Gastroesophageal sphincter (tissue), 3 donors: ENCODE data around the gene USP47.

ENCODE experiments used
- EP300 ChIP-seq: sonication (generic); formaldehyde crosslinking; IDR thresholded peaks from one replicate; pipeline ENCODE4 v1.6.1; 2017; ENCODE audit warnings: antibody characterized with exemption, mild to moderate bottlenecking
- POLR2A ChIP-seq, 2 donors: fragments of 450-650 bp; IDR thresholded peaks; one replicate each; pipeline ENCODE4 v1.6.1; 2017; ENCODE audit warnings: antibody characterized with exemption in 2 of 2, mild to moderate bottlenecking in 2 of 2, moderate library complexity in 1 of 2
- POLR2AphosphoS5 ChIP-seq: sonication (generic); formaldehyde crosslinking; IDR thresholded peaks from one replicate; pipeline ENCODE4 v1.6.1; 2017; ENCODE audit warnings: antibody characterized with exemption
- TF ChIP-seq, protein P1 (sequence below), 4 experiments: fragments of 200-600 bp in 2 of 4; fragments of 450-650 bp in 2 of 4; sonication (generic) in 1 of 4; IDR thresholded peaks; one replicate each; pipeline ENCODE4 v1.5.1; 2017 to 2019; ENCODE audit warnings: antibody characterized with exemption in 4 of 4, mild to moderate bottlenecking in 2 of 4, moderate library complexity in 2 of 4

DNA sequence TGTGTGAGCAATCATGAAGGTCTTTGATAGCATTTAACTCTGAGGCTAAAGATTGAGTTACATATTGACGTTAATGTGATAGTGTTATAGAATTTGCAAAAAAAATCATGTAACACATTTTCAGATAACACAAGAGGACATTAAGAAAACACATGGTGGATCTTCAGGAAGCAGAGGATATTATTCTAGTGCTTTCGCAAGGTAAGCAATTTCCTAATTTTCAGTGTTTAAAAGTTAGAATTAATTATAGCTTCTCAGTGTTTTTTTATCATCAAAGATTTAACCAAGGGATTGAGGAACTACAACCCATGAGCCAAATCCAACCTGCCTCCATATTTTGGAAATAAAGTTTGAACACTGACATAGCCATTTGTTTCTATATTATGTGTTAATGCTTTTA lies 88.1 kb downstream of the USP47 start:
- TF ChIP-seq, protein P1, sequence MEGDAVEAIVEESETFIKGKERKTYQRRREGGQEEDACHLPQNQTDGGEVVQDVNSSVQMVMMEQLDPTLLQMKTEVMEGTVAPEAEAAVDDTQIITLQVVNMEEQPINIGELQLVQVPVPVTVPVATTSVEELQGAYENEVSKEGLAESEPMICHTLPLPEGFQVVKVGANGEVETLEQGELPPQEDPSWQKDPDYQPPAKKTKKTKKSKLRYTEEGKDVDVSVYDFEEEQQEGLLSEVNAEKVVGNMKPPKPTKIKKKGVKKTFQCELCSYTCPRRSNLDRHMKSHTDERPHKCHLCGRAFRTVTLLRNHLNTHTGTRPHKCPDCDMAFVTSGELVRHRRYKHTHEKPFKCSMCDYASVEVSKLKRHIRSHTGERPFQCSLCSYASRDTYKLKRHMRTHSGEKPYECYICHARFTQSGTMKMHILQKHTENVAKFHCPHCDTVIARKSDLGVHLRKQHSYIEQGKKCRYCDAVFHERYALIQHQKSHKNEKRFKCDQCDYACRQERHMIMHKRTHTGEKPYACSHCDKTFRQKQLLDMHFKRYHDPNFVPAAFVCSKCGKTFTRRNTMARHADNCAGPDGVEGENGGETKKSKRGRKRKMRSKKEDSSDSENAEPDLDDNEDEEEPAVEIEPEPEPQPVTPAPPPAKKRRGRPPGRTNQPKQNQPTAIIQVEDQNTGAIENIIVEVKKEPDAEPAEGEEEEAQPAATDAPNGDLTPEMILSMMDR (IDR thresholded peaks at IDR 0.05): no peak
- TF ChIP-seq EP300 (no peak), POLR2A (IDR thresholded peaks at IDR 0.05) (no peak), POLR2AphosphoS5 (no peak)
